ENCODE data around the gene UHRF2. TPM values are rescaled to one million over a fixed set of nuclear protein-coding genes. Genes with fewer than 3 reads are reported as not detected.
"Not testable (repeated sequence)": the region's sequence is repeated elsewhere in the genome, so short reads cannot be mapped to it uniquely, and the experiment has no call there.

UHRF2 gene
- polyA plus RNA-seq, 4 donors = 55.0 to 82.6 (median 70.4) TPM

GRCh38 chr9:6484210-6484609 is 71.2 kb downstream of the UHRF2 start:
- no peak for DNase-seq (ENCODE audit: low read depth in 4 of 4, low spot score in 2 of 4)

GRCh38 chr9:6488395-6488794 is 75.4 kb downstream of the UHRF2 start:
- no peak for DNase-seq (ENCODE audit: low read depth in 4 of 4, low spot score in 2 of 4)

GRCh38 chr9:6489099-6489498 is 76.1 kb downstream of the UHRF2 start:
- no peak for DNase-seq (ENCODE audit: low read depth in 4 of 4, low spot score in 2 of 4)

GRCh38 chr9:6490863-6491262 is 77.9 kb downstream of the UHRF2 start:
- no peak for DNase-seq (ENCODE audit: low read depth in 4 of 4, low spot score in 2 of 4)

GRCh38 chr9:6495466-6495865 is 82.5 kb downstream of the UHRF2 start:
- no peak for DNase-seq (ENCODE audit: low read depth in 4 of 4, low spot score in 2 of 4)

GRCh38 chr9:6498982-6499381 is 86.0 kb downstream of the UHRF2 start:
- DNase-seq (ENCODE audit: low read depth in 4 of 4, low spot score in 2 of 4) = no peak

- DNase-seq (ENCODE audit: low read depth in 4 of 4, low spot score in 2 of 4) = no peak
Observed at GRCh38 chr9:6501526-6502210, 88.7 kb downstream of the UHRF2 start.

- no peak for DNase-seq (ENCODE audit: low read depth in 4 of 4, low spot score in 2 of 4)
Observed at GRCh38 chr9:6502399-6502798, 89.4 kb downstream of the UHRF2 start.

GRCh38 chr9:6506571-6506970 is 93.6 kb downstream of the UHRF2 start:
- DNase-seq (ENCODE audit: low read depth in 4 of 4, low spot score in 2 of 4) = no peak

GRCh38 chr9:6512085-6512657 is 99.2 kb downstream of the UHRF2 start:
- DNase-seq (ENCODE audit: low read depth in 4 of 4, low spot score in 2 of 4) = no peak

- DNase-seq (ENCODE audit: low read depth in 4 of 4, low spot score in 2 of 4) = no peak
Observed at GRCh38 chr9:6522263-6522662, 109.3 kb downstream of the UHRF2 start.

GRCh38 chr9:6525326-6526045 is 112.5 kb downstream of the UHRF2 start:
- DNase-seq (ENCODE audit: low read depth in 4 of 4, low spot score in 2 of 4) = no peak

GRCh38 chr9:6535594-6535993 is 122.6 kb downstream of the UHRF2 start:
- DNase-seq (ENCODE audit: low read depth in 4 of 4, low spot score in 2 of 4) = no peak

GRCh38 chr9:6538666-6539071 is 125.7 kb downstream of the UHRF2 start:
- no peak for DNase-seq (ENCODE audit: low read depth in 4 of 4, low spot score in 2 of 4)

GRCh38 chr9:6542617-6543016 is 129.6 kb downstream of the UHRF2 start:
- DNase-seq (ENCODE audit: low read depth in 4 of 4, low spot score in 2 of 4) = not testable (repeated sequence)

GRCh38 chr9:6543204-6543603 is 130.2 kb downstream of the UHRF2 start:
- DNase-seq (ENCODE audit: low read depth in 4 of 4, low spot score in 2 of 4) = no peak

GRCh38 chr9:6545017-6545691 is 132.2 kb downstream of the UHRF2 start:
- no peak for DNase-seq (ENCODE audit: low read depth in 4 of 4, low spot score in 2 of 4)

- no peak for DNase-seq (ENCODE audit: low read depth in 4 of 4, low spot score in 2 of 4)
Observed at GRCh38 chr9:6549106-6549800, 136.3 kb downstream of the UHRF2 start.

GRCh38 chr9:6551136-6551535 is 138.1 kb downstream of the UHRF2 start:
- DNase-seq (ENCODE audit: low read depth in 4 of 4, low spot score in 2 of 4) = no peak

GRCh38 chr9:6552033-6552432 is 139.0 kb downstream of the UHRF2 start:
- no peak for DNase-seq (ENCODE audit: low read depth in 4 of 4, low spot score in 2 of 4)
